Hepatocyte (in vitro differentiated cells): Measurements from ENCODE around the gene EPHA1.

Experiments used
- EZH2 ChIP-seq: fragments of 200-600 bp; sonication (generic); IDR thresholded peaks from 2 replicates; pipeline ENCODE4 v1.6.1; 2016; ENCODE audit warnings: antibody characterized with exemption, mild to moderate bottlenecking, borderline replicate concordance
- EZH2phosphoT487 ChIP-seq: fragments of 200-600 bp; sonication (generic); IDR thresholded peaks from one replicate; pipeline ENCODE4 v1.6.1; 2018; ENCODE audit warnings: antibody characterized with exemption, mild to moderate bottlenecking, low read depth, moderate library complexity; ENCODE audit not compliant: unreplicated experiment, severe bottlenecking
- TF ChIP-seq, protein P1 (sequence below): fragments of 200-600 bp; sonication (generic); IDR thresholded peaks from 2 replicates; pipeline ENCODE4 v1.5.1; 2016; ENCODE audit warnings: antibody characterized with exemption, mild to moderate bottlenecking; ENCODE audit not compliant: poor library complexity

DNA sequence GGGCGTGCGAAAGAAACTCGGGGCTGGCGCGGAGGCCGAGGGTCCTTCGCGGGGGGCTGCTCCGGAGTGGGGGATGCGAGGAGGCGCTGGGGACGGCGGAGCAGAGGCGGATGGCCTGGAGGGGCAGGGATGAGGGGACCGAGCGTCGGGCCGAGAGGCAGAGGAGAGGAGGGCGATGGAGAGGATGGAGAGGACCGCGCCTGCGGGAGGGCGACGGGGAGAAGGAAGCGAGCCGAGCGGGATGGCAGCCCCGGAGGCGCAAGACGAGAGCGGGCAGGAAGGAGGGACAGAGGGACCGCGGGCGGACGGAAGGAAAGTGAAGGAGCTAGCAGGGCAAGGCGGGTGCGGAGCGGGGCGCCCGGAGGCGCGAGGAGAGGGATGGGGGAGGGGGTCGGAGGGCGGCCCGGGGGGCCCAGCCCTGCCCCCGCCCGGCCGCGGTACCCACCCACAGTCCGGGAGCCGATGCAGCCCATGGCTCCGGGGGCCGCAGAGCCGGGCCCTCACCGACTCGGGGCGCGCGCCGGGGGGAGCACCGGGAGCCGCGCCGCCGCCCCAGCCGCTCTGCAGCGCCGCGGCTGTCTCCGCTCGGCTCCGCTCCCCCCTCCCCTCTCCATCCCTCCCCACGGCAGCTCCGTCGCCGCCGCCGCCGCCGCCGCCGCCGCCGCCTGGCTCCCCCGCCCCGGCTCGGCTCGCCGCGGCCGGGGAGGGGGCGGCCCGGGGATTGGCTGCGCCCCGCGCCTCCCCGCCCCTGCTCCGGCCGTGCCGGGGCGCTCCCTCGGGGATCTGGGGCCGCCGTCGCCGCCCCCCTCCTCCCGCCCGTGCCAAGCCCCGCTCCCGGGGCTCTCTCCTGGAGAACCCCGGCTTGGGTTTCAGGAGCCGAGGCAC lies 46.3 kb downstream of the EPHA1 start, which contains the start of gene FAM131B:
- TF ChIP-seq EZH2 (no peak), EZH2phosphoT487 (no peak)
- TF ChIP-seq, protein P1, sequence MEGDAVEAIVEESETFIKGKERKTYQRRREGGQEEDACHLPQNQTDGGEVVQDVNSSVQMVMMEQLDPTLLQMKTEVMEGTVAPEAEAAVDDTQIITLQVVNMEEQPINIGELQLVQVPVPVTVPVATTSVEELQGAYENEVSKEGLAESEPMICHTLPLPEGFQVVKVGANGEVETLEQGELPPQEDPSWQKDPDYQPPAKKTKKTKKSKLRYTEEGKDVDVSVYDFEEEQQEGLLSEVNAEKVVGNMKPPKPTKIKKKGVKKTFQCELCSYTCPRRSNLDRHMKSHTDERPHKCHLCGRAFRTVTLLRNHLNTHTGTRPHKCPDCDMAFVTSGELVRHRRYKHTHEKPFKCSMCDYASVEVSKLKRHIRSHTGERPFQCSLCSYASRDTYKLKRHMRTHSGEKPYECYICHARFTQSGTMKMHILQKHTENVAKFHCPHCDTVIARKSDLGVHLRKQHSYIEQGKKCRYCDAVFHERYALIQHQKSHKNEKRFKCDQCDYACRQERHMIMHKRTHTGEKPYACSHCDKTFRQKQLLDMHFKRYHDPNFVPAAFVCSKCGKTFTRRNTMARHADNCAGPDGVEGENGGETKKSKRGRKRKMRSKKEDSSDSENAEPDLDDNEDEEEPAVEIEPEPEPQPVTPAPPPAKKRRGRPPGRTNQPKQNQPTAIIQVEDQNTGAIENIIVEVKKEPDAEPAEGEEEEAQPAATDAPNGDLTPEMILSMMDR = no peak
